SK-N-MC (cell line): ENCODE measurements around the gene NCKAP5.

Experiments
- EZH2 ChIP-seq: fragments of 200-600 bp; sonication (generic); IDR thresholded peaks from one replicate; pipeline ENCODE4 v1.6.1; 2017; ENCODE audit warnings: antibody characterized with exemption
- FOXP2 ChIP-seq: optimal IDR thresholded peaks from 2 replicates; pipeline ENCODE3; 2011; ENCODE audit warnings: mild to moderate bottlenecking, moderate library complexity; ENCODE audit not compliant: insufficient read depth; ENCODE audit errors: extremely low read length, control extremely low read depth
- POLR2AphosphoS5 ChIP-seq: IDR thresholded peaks from 2 replicates; pipeline ENCODE4 v1.6.1; 2012; ENCODE audit warnings: mild to moderate bottlenecking, low read depth, low read length, borderline replicate concordance

DNA sequence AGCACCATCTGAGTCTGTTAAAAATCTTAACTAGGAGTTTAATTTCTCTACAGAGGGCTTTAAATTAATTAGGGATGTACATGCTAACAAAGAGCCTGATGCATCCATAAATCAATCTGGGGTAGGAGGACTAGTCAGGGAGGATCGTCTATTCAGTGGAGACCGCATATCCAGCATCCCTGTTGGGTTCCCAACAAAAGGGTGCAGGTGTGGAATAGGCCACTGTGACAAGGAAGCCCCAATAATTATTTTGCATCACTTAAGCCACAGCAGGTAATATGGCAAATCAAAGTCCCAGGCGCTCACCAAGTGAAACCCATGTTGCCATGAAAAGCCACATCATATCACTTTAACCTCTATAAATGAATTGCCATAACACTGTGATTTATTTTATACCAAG, 392.3 kb downstream of the NCKAP5 start:
- TF ChIP-seq POLR2AphosphoS5 (no peak), EZH2 (no peak), FOXP2 (no peak)
